Liver (tissue), 9 donors: Measurements from ENCODE around the gene SCAMP5. TPM values are rescaled to one million over a fixed set of nuclear protein-coding genes. Genes with fewer than 3 reads are reported as not detected.

Source experiments
- DNase-seq: peaks from one replicate; pipeline ENCODE4 v3.0.0-alpha.2; 2017; ENCODE audit warnings: low spot score
- H3K27ac ChIP-seq, 2 donors: one replicate each; pipeline ENCODE4 v1.7.0; 2013; ENCODE audit warnings: inconsistent platforms in 2 of 2, low read length in 2 of 2, control low read depth in 1 of 2, low read depth in 1 of 2, mild to moderate bottlenecking in 1 of 2
- H3K27me3 ChIP-seq, 4 donors: one replicate each; pipeline versions ENCODE4 v1.6.1 to v1.7.0; 2013; ENCODE audit warnings: low read length in 3 of 4, inconsistent platforms in 1 of 4, mild to moderate bottlenecking in 1 of 4, moderate library complexity in 1 of 4; ENCODE audit not compliant: control insufficient read depth in 4 of 4, insufficient read depth in 4 of 4
- H3K36me3 ChIP-seq, 4 donors: one replicate each; pipeline versions ENCODE4 v1.6.1 to v1.7.0; 2013; ENCODE audit warnings: low read length in 3 of 4, mild to moderate bottlenecking in 3 of 4, low read depth in 1 of 4, moderate library complexity in 1 of 4; ENCODE audit not compliant: control insufficient read depth in 4 of 4, insufficient read depth in 3 of 4
- H3K4me1 ChIP-seq, 4 donors: one replicate each; pipeline versions ENCODE4 v1.6.1 to v1.7.0; 2013; ENCODE audit warnings: low read length in 3 of 4, mild to moderate bottlenecking in 3 of 4, moderate library complexity in 1 of 4; ENCODE audit not compliant: control insufficient read depth in 4 of 4, insufficient read depth in 4 of 4
- H3K4me3 ChIP-seq, 3 donors: one replicate each; pipeline versions ENCODE4 v1.6.1 to v1.7.0; 2013; ENCODE audit warnings: low read length in 3 of 3, control low read depth in 1 of 3, low read depth in 1 of 3, mild to moderate bottlenecking in 1 of 3
- H3K9ac ChIP-seq, 2 donors: one replicate each; pipeline ENCODE4 v1.7.0; 2013; ENCODE audit warnings: low read length in 2 of 2, mild to moderate bottlenecking in 2 of 2, moderate library complexity in 2 of 2, control low read depth in 1 of 2, low read depth in 1 of 2
- H3K9me3 ChIP-seq, 4 donors: one replicate each; pipeline versions ENCODE4 v1.6.1 to v1.7.0; 2013; ENCODE audit warnings: low read length in 3 of 4; ENCODE audit not compliant: control insufficient read depth in 4 of 4
- CTCF ChIP-seq: fragments of 150-350 bp; IDR thresholded peaks from 2 replicates; pipeline ENCODE4 v1.5.1; 2017; ENCODE audit warnings: improper control_type of control experiment, low read depth, low read length; ENCODE audit not compliant: missing input control
- EGR1 ChIP-seq, 2 donors: IDR thresholded peaks; 2 replicates each; pipeline ENCODE4 v1.6.1; 2016 to 2018; ENCODE audit warnings: antibody characterized with exemption in 2 of 2, low read depth in 2 of 2
- FOXA2 ChIP-seq: IDR thresholded peaks from 2 replicates; pipeline ENCODE4 v1.6.1; 2016; ENCODE audit warnings: antibody characterized with exemption
- GABPA ChIP-seq, 2 donors: IDR thresholded peaks in 1 of 2; conservative IDR thresholded peaks in 1 of 2; 2 replicates each; pipeline ENCODE4 v1.6.1; 2016; ENCODE audit warnings: antibody characterized with exemption in 2 of 2, mild to moderate bottlenecking in 1 of 2, moderate library complexity in 1 of 2
- HNF4G ChIP-seq: IDR thresholded peaks from 2 replicates; pipeline ENCODE4 v1.6.1; 2016; ENCODE audit warnings: antibody characterized with exemption
- MAX ChIP-seq: IDR thresholded peaks from 2 replicates; pipeline ENCODE4 v1.6.1; 2016; ENCODE audit warnings: antibody characterized with exemption
- NR2F2 ChIP-seq: IDR thresholded peaks from 2 replicates; pipeline ENCODE4 v1.6.1; 2016; ENCODE audit warnings: antibody characterized with exemption
- RAD21 ChIP-seq, 2 donors: IDR thresholded peaks; 2 replicates each; pipeline ENCODE4 v1.6.1; 2016; ENCODE audit warnings: antibody characterized with exemption in 2 of 2, mild to moderate bottlenecking in 2 of 2
- REST ChIP-seq: IDR thresholded peaks from 2 replicates; pipeline ENCODE4 v1.6.1; 2016; ENCODE audit warnings: antibody characterized with exemption, mild to moderate bottlenecking
- RXRA ChIP-seq, 2 donors: IDR thresholded peaks; 2 replicates each; pipeline ENCODE4 v1.6.1; 2017 to 2018; ENCODE audit warnings: antibody characterized with exemption in 2 of 2, mild to moderate bottlenecking in 1 of 2
- SP1 ChIP-seq: IDR thresholded peaks from 2 replicates; pipeline ENCODE4 v1.6.1; 2018; ENCODE audit warnings: antibody characterized with exemption, mild to moderate bottlenecking
- YY1 ChIP-seq: IDR thresholded peaks from 2 replicates; pipeline ENCODE4 v1.6.1; 2016; ENCODE audit warnings: antibody characterized with exemption, mild to moderate bottlenecking
- WGBS: extraction: QIAGEN DNeasy Blood & Tissue Kit; methylation state at CpG from one replicate; pipeline ENCODE4 v1.1.7; 2013; 5-methylcytosine and 5-hydroxymethylcytosine counted together
- polyA plus RNA-seq, 2 donors: library from polyadenylated mRNA; stranded (reverse) in 1 of 2; unstranded in 1 of 2; fragments of 200-250 nt in 1 of 2; fragments of >200 nt in 1 of 2; fragmentation: Nextera tagmentation in 1 of 2; extraction: Ambion mirVana in 1 of 2; gene quantifications; one replicate each; pipeline versions ENCODE4 v1.2.1 to v1.2.3, GENCODE V29; 2013 to 2015
- total RNA-seq, 2 donors: library from RNA; depleted of rRNA; stranded (reverse); fragments of >200 nt; gene quantifications; one replicate each; pipeline ENCODE4 v1.2.3, GENCODE V29; 2014
- TF ChIP-seq, protein P1 (sequence below): IDR thresholded peaks from 2 replicates; pipeline ENCODE4 v1.6.1; 2016; ENCODE audit warnings: antibody characterized with exemption
- TF ChIP-seq, protein P2 (sequence below): IDR thresholded peaks from 2 replicates; pipeline ENCODE4 v1.6.1; 2016; ENCODE audit warnings: antibody characterized with exemption
- donor health status: healthy.
- donor health status: healthy.
- donor health status: healthy.
- donor health status: healthy.
- donor health status: healthy.

SCAMP5 gene
- total and polyA plus RNA-seq, 4 donors = 0.50 to 7.5 (median 5.7) TPM

GRCh38 chr15:75058127-75058905 lies 63.0 kb downstream of the SCAMP5 start (continued):
- TF ChIP-seq RXRA (IDR thresholded peaks at IDR 0.05) = no peak
- no peak for TF ChIP-seq HNF4G
- no peak for TF ChIP-seq SP1
- TF ChIP-seq, protein P1, sequence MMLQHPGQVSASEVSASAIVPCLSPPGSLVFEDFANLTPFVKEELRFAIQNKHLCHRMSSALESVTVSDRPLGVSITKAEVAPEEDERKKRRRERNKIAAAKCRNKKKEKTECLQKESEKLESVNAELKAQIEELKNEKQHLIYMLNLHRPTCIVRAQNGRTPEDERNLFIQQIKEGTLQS = no peak
- TF ChIP-seq EGR1 (IDR thresholded peaks at IDR 0.05; ENCODE audit: low read depth in 2 of 2) = no peak

DNA sequence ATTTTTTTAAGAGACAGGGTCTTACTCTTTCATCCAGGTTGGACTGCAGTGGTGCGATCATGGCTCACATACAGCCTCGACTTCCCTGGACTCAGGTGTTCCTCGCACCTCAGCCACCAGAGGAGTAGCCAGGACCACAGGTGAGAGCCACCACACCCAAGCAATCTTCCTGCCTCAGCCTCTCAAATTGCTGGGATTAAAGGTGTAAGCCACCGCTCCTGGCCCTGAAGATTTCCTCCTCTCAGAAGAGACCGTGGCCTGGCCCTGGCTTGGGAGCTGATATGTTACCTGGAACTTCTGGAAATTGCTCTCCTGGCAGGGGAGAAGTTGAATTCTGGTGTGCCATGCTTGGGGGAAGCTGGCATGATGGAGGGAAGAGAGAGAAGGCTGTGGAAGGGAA lies 64.2 kb downstream of the SCAMP5 start:
- Histone ChIP-seq H3K9ac (no peak overlapping the region), H3K27ac (no peak overlapping the region), H3K9me3 (no peaks in the 10 kb centered on the region), H3K4me1 (no peaks in the 10 kb centered on the region), H3K4me3 (no peak overlapping the region), H3K27me3 (no peaks in the 10 kb centered on the region), H3K36me3 (no peaks in the 10 kb centered on the region)
- WGBS = 91% methylated on average over 5 of the region's 5 CpGs
- DNase-seq = no peak
- TF ChIP-seq REST (no peak), RAD21 (IDR thresholded peaks at IDR 0.05) (no peak), FOXA2 (no peak), NR2F2 (no peak), CTCF (no peak), RXRA (IDR thresholded peaks at IDR 0.05) (no peak)

GRCh38 chr15:75061272-75061671 lies 65.9 kb downstream of the SCAMP5 start:
- Histone ChIP-seq H3K27me3 (no peaks in the 10 kb centered on the region), H3K36me3 (no peaks in the 10 kb centered on the region), H3K9me3 (no peaks in the 10 kb centered on the region), H3K27ac (no peak overlapping the region), H3K4me1 (no peaks in the 10 kb centered on the region), H3K9ac (no peak overlapping the region), H3K4me3 (no peak overlapping the region)
- DNase-seq = peak; percentile 25
- no peak for TF ChIP-seq FOXA2
- no peak for TF ChIP-seq RXRA (IDR thresholded peaks at IDR 0.05)
- no peak for TF ChIP-seq YY1
- TF ChIP-seq NR2F2 = no peak
- TF ChIP-seq, protein P2, sequence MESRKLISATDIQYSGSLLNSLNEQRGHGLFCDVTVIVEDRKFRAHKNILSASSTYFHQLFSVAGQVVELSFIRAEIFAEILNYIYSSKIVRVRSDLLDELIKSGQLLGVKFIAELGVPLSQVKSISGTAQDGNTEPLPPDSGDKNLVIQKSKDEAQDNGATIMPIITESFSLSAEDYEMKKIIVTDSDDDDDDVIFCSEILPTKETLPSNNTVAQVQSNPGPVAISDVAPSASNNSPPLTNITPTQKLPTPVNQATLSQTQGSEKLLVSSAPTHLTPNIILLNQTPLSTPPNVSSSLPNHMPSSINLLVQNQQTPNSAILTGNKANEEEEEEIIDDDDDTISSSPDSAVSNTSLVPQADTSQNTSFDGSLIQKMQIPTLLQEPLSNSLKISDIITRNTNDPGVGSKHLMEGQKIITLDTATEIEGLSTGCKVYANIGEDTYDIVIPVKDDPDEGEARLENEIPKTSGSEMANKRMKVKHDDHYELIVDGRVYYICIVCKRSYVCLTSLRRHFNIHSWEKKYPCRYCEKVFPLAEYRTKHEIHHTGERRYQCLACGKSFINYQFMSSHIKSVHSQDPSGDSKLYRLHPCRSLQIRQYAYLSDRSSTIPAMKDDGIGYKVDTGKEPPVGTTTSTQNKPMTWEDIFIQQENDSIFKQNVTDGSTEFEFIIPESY = no peak
- no peak for TF ChIP-seq MAX
- no peak for TF ChIP-seq REST
- no peak for TF ChIP-seq EGR1 (IDR thresholded peaks at IDR 0.05; ENCODE audit: low read depth in 2 of 2)
- no peak for TF ChIP-seq GABPA (IDR thresholded peaks at IDR 0.05 in 1 of 2, conservative IDR thresholded peaks at IDR 0.05 in 1 of 2)
